HEK293 (cell line): ENCODE results near the gene EVPLL.

Experiments
- CTCF ChIA-PET: fragments of 350-600 bp; formaldehyde crosslinking; extraction: SDS; loops from one replicate; lab custom pipeline; 2021; ENCODE audit warnings: antibody characterized with exemption; lab: Yijun Ruan, JAX
- POLR2A ChIA-PET: fragments of 300-600 bp; formaldehyde crosslinking; extraction: SDS; loops from one replicate; lab custom pipeline; 2020; ENCODE audit warnings: antibody characterized with exemption, inconsistent platforms; lab: Yijun Ruan, JAX
- H3K27ac ChIP-seq: fragments of 200-500 bp; sonication (Bioruptor generic); 2 replicates; pipeline ENCODE4 v1.5.1; 2014; ENCODE audit warnings: low read depth, low read length, control low read depth, inconsistent platforms; ENCODE audit errors: extremely low read depth
- H3K36me3 ChIP-seq, 2 experiments: fragments of 200-500 bp in 1 of 2; sonication (Bioruptor generic) in 1 of 2; 1 replicate in 1 of 2; 2 replicates in 1 of 2; pipeline ENCODE4 v1.5.1; 2014 to 2017; ENCODE audit warnings: inconsistent platforms in 2 of 2, low read length in 2 of 2; ENCODE audit not compliant: control insufficient read depth in 2 of 2, insufficient read depth in 1 of 2
- H3K4me1 ChIP-seq: fragments of 200-500 bp; sonication (Bioruptor generic); 2 replicates; pipeline ENCODE4 v1.5.1; 2014; ENCODE audit warnings: mild to moderate bottlenecking, low read length, inconsistent platforms; ENCODE audit not compliant: control insufficient read depth, insufficient read depth
- H3K4me3 ChIP-seq: 2 replicates; pipeline ENCODE4 v1.5.1; 2011; ENCODE audit warnings: low read depth, mild to moderate bottlenecking, control low read depth, low read length, moderate library complexity
- H3K9me3 ChIP-seq: fragments of 200-500 bp; sonication (Bioruptor generic); 2 replicates; pipeline ENCODE4 v1.5.1; 2014; ENCODE audit warnings: low read depth, low read length, inconsistent platforms; ENCODE audit not compliant: control insufficient read depth, insufficient read depth
- GFI1B ChIP-seq: fragments of 450-650 bp; formaldehyde crosslinking; IDR thresholded peaks from 2 replicates; pipeline ENCODE4 v1.5.1; 2016; ENCODE audit warnings: missing biosample characterization, missing genetic modification characterization
- MYNN ChIP-seq: fragments of 450-650 bp; formaldehyde crosslinking; IDR thresholded peaks from 2 replicates; pipeline ENCODE4 v1.5.1; 2016; ENCODE audit warnings: missing biosample characterization, missing genetic modification characterization, borderline replicate concordance
- SCRT2 ChIP-seq: fragments of 450-650 bp; formaldehyde crosslinking; IDR thresholded peaks from 2 replicates; pipeline ENCODE4 v1.5.1; 2016; ENCODE audit warnings: missing biosample characterization, missing genetic modification characterization
- ZNF140 ChIP-seq: fragments of 450-650 bp; formaldehyde crosslinking; IDR thresholded peaks from 2 replicates; pipeline ENCODE4 v1.5.1; 2016; ENCODE audit warnings: missing biosample characterization, missing genetic modification characterization
- ZNF23 ChIP-seq: fragments of 450-650 bp; formaldehyde crosslinking; IDR thresholded peaks from 2 replicates; pipeline ENCODE4 v1.5.1; 2016; ENCODE audit warnings: missing biosample characterization, missing genetic modification characterization, borderline replicate concordance
- ZNF391 ChIP-seq: fragments of 450-650 bp; formaldehyde crosslinking; IDR thresholded peaks from 2 replicates; pipeline ENCODE4 v1.5.1; 2016; ENCODE audit warnings: low read depth, missing biosample characterization, missing genetic modification characterization, borderline replicate concordance
- ZNF394 ChIP-seq: fragments of 450-650 bp; formaldehyde crosslinking; IDR thresholded peaks from 2 replicates; pipeline ENCODE4 v1.5.1; 2016; ENCODE audit warnings: missing biosample characterization, missing genetic modification characterization, mild to moderate bottlenecking, moderate library complexity, borderline replicate concordance
- ZNF433 ChIP-seq: fragments of 450-650 bp; formaldehyde crosslinking; IDR thresholded peaks from 2 replicates; pipeline ENCODE4 v1.5.1; 2016; ENCODE audit warnings: missing biosample characterization, missing genetic modification characterization, low read depth
- ZNF560 ChIP-seq: fragments of 450-650 bp; formaldehyde crosslinking; IDR thresholded peaks from 2 replicates; pipeline ENCODE4 v1.5.1; 2017; ENCODE audit warnings: missing biosample characterization, missing genetic modification characterization, borderline replicate concordance
- ZNF610 ChIP-seq: fragments of 450-650 bp; formaldehyde crosslinking; IDR thresholded peaks from 2 replicates; pipeline ENCODE4 v1.5.1; 2016; ENCODE audit warnings: missing biosample characterization, missing genetic modification characterization, borderline replicate concordance
- ZNF621 ChIP-seq: fragments of 450-650 bp; formaldehyde crosslinking; IDR thresholded peaks from 2 replicates; pipeline ENCODE4 v1.5.1; 2017; ENCODE audit warnings: missing biosample characterization, missing genetic modification characterization
- ZNF670 ChIP-seq: fragments of 450-650 bp; formaldehyde crosslinking; IDR thresholded peaks from 2 replicates; pipeline ENCODE4 v1.5.1; 2016; ENCODE audit warnings: missing biosample characterization, missing genetic modification characterization, low read depth
- ZNF677 ChIP-seq: fragments of 450-650 bp; IDR thresholded peaks from 2 replicates; pipeline ENCODE4 v1.5.0; 2018; ENCODE audit warnings: missing biosample characterization, mild to moderate bottlenecking, missing genetic modification characterization, moderate library complexity
- ZNF837 ChIP-seq: fragments of 450-650 bp; formaldehyde crosslinking; IDR thresholded peaks from 2 replicates; pipeline ENCODE4 v1.5.1; 2016; ENCODE audit warnings: missing biosample characterization, missing genetic modification characterization
- TF ChIP-seq, protein P1 (sequence below): fragments of 450-650 bp; formaldehyde crosslinking; IDR thresholded peaks from 2 replicates; pipeline ENCODE4 v1.5.1; 2016; ENCODE audit warnings: missing biosample characterization, missing genetic modification characterization, borderline replicate concordance
- TF ChIP-seq, protein P2 (sequence below): fragments of 450-650 bp; formaldehyde crosslinking; IDR thresholded peaks from 2 replicates; pipeline ENCODE4 v1.5.1; 2016; ENCODE audit warnings: missing biosample characterization, missing genetic modification characterization
- TF ChIP-seq, protein P3 (sequence below): fragments of 450-650 bp; formaldehyde crosslinking; IDR thresholded peaks from 2 replicates; pipeline ENCODE4 v1.5.1; 2017; ENCODE audit warnings: missing biosample characterization, missing genetic modification characterization
- TF ChIP-seq, protein P4 (sequence below): fragments of 450-650 bp; formaldehyde crosslinking; IDR thresholded peaks from 2 replicates; pipeline ENCODE4 v1.5.1; 2017; ENCODE audit warnings: missing biosample characterization, missing genetic modification characterization
- TF ChIP-seq, protein P5 (sequence below): IDR thresholded peaks from 2 replicates; pipeline ENCODE4 v1.6.1; 2011; ENCODE audit warnings: mild to moderate bottlenecking, low read depth, low read length, borderline replicate concordance

Gene EVPLL

DNA sequence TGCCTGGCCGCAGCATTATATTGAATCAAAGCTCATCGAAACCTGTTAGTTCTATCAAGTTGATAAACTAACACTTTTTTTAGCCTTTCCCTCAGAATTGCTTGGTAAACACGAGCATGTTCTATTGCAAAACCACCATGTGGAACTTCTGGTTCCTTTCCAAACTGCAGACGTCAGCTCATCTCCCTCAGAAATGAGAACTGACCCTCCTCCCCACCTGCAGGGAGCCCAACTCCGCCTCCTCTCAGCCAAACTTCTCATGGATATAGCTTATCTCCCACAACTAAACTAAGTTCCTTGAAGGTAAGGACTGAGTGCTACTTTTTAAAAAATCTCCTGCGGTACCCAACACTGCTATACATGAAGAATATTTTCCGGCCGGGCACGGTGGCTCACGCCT, 21.0 kb upstream of the EVPLL start (continued):
- TF ChIP-seq ZNF140 (no peak), ZNF837 (tag by site-specific recombination) (no peak), ZNF560 (tag by site-specific recombination) (no peak), ZNF394 (tag by site-specific recombination) (no peak), MYNN (no peak)
- TF ChIP-seq, protein P1, sequence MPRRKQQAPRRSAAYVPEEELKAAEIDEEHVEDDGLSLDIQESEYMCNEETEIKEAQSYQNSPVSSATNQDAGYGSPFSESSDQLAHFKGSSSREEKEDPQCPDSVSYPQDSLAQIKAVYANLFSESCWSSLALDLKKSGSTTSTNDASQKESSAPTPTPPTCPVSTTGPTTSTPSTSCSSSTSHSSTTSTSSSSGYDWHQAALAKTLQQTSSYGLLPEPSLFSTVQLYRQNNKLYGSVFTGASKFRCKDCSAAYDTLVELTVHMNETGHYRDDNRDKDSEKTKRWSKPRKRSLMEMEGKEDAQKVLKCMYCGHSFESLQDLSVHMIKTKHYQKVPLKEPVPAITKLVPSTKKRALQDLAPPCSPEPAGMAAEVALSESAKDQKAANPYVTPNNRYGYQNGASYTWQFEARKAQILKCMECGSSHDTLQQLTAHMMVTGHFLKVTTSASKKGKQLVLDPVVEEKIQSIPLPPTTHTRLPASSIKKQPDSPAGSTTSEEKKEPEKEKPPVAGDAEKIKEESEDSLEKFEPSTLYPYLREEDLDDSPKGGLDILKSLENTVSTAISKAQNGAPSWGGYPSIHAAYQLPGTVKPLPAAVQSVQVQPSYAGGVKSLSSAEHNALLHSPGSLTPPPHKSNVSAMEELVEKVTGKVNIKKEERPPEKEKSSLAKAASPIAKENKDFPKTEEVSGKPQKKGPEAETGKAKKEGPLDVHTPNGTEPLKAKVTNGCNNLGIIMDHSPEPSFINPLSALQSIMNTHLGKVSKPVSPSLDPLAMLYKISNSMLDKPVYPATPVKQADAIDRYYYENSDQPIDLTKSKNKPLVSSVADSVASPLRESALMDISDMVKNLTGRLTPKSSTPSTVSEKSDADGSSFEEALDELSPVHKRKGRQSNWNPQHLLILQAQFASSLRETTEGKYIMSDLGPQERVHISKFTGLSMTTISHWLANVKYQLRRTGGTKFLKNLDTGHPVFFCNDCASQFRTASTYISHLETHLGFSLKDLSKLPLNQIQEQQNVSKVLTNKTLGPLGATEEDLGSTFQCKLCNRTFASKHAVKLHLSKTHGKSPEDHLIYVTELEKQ (tag by site-specific recombination), result no peak
- TF ChIP-seq, protein P2, sequence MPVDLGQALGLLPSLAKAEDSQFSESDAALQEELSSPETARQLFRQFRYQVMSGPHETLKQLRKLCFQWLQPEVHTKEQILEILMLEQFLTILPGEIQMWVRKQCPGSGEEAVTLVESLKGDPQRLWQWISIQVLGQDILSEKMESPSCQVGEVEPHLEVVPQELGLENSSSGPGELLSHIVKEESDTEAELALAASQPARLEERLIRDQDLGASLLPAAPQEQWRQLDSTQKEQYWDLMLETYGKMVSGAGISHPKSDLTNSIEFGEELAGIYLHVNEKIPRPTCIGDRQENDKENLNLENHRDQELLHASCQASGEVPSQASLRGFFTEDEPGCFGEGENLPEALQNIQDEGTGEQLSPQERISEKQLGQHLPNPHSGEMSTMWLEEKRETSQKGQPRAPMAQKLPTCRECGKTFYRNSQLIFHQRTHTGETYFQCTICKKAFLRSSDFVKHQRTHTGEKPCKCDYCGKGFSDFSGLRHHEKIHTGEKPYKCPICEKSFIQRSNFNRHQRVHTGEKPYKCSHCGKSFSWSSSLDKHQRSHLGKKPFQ, result no peak
- TF ChIP-seq, protein P3, sequence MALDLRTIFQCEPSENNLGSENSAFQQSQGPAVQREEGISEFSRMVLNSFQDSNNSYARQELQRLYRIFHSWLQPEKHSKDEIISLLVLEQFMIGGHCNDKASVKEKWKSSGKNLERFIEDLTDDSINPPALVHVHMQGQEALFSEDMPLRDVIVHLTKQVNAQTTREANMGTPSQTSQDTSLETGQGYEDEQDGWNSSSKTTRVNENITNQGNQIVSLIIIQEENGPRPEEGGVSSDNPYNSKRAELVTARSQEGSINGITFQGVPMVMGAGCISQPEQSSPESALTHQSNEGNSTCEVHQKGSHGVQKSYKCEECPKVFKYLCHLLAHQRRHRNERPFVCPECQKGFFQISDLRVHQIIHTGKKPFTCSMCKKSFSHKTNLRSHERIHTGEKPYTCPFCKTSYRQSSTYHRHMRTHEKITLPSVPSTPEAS (tag by site-specific recombination), result no peak

DNA sequence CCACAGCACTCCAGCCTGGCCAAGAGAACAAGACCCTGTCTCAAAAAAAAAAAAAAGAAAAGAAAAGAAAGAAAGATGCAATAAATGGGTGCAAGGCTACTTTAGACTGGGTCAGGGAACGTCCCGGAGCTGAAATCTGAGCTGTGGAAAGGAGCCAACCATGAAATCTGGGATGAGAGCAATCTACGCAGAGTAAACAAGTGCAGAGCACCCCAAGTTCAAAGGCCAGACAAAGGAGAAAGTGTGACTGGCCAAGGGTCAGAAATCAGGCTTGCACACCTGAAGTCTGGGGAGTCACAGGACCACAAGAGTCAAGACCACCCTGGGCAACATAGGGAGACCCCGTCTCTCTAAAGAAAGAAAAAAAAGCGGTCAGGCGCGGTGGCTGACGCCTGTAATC, 17.1 kb upstream of the EVPLL start:
- POLR2A ChIA-PET, result interaction anchor here (0.7 kb wide), 1 partner anchor 90 kb away, joined by 3 read pairs; no protein-coding TSS in a partner anchor
- CTCF ChIA-PET, result no interaction called here
- TF ChIP-seq ZNF391 (tag by site-specific recombination), result no peak
- TF ChIP-seq ZNF677 (tag by site-specific recombination), result no peak
- TF ChIP-seq ZNF23 (tag by site-specific recombination), result no peak
- TF ChIP-seq GFI1B (tag by site-specific recombination), result no peak
- TF ChIP-seq ZNF610, result no peak
- no peak for TF ChIP-seq ZNF621 (tag by site-specific recombination)
- TF ChIP-seq, protein P4, sequence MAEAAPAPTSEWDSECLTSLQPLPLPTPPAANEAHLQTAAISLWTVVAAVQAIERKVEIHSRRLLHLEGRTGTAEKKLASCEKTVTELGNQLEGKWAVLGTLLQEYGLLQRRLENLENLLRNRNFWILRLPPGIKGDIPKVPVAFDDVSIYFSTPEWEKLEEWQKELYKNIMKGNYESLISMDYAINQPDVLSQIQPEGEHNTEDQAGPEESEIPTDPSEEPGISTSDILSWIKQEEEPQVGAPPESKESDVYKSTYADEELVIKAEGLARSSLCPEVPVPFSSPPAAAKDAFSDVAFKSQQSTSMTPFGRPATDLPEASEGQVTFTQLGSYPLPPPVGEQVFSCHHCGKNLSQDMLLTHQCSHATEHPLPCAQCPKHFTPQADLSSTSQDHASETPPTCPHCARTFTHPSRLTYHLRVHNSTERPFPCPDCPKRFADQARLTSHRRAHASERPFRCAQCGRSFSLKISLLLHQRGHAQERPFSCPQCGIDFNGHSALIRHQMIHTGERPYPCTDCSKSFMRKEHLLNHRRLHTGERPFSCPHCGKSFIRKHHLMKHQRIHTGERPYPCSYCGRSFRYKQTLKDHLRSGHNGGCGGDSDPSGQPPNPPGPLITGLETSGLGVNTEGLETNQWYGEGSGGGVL (tag by site-specific recombination), result no peak
- no peak for TF ChIP-seq ZNF670 (tag by site-specific recombination)
- TF ChIP-seq, protein P5, sequence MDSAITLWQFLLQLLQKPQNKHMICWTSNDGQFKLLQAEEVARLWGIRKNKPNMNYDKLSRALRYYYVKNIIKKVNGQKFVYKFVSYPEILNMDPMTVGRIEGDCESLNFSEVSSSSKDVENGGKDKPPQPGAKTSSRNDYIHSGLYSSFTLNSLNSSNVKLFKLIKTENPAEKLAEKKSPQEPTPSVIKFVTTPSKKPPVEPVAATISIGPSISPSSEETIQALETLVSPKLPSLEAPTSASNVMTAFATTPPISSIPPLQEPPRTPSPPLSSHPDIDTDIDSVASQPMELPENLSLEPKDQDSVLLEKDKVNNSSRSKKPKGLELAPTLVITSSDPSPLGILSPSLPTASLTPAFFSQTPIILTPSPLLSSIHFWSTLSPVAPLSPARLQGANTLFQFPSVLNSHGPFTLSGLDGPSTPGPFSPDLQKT, result no peak
- TF ChIP-seq SCRT2 (tag by site-specific recombination), result no peak
- no peak for TF ChIP-seq ZNF433 (tag by site-specific recombination)
- Histone ChIP-seq H3K4me1 (no peaks in the 10 kb centered on the region), H3K36me3 (peaks cover 34% of the 10 kb centered on the region in 2 experiments; a peak in 2 of 3 replicates), H3K27ac (no peak overlapping the region), H3K4me3 (no peak overlapping the region), H3K9me3 (no peaks in the 10 kb centered on the region)
